NCI-H460 (cell line): ENCODE results near the gene JSRP1. TPM values are rescaled to one million over a fixed set of nuclear protein-coding genes. Genes with fewer than 3 reads are reported as not detected.

Experiments used
- DNase-seq: peaks from one replicate; pipeline ENCODE4 v3.0.0-alpha.2; 2016; ENCODE audit warnings: low read depth; ENCODE audit errors: extremely low read depth
- total RNA-seq: library from RNA; depleted of rRNA; stranded (reverse); fragments of >200 nt; shearing (Covaris generic); gene quantifications from 2 replicates; pipeline ENCODE4 v1.2.3, GENCODE V29; 2014

The JSRP1 gene
- total RNA-seq, 1 experiment from 2014 or later, result not detected

GRCh38 chr19:2248136-2249009 lies 7.8 kb downstream of the JSRP1 start:
- DNase-seq, result no peak

- DNase-seq, result no peak
Measured at GRCh38 chr19:2247433-2248101, 8.7 kb downstream of the JSRP1 start.

- peak; percentile 22 for DNase-seq
Measured at GRCh38 chr19:2246801-2247361, 9.3 kb downstream of the JSRP1 start.

- no peak for DNase-seq
Measured at GRCh38 chr19:2246014-2246620, 10.1 kb downstream of the JSRP1 start.

GRCh38 chr19:2245273-2245672 lies 10.9 kb downstream of the JSRP1 start:
- DNase-seq, result no peak

- DNase-seq, result no peak
Measured at GRCh38 chr19:2244486-2244885, 11.7 kb downstream of the JSRP1 start.

- no peak for DNase-seq
Measured at GRCh38 chr19:2244125-2244411, 12.1 kb downstream of the JSRP1 start.

GRCh38 chr19:2243274-2244124 lies 12.7 kb downstream of the JSRP1 start:
- no peak for DNase-seq

- DNase-seq, result no peak
Measured at GRCh38 chr19:2242816-2243215, 13.4 kb downstream of the JSRP1 start.

- DNase-seq, result no peak
Measured at GRCh38 chr19:2242092-2242537, 14.1 kb downstream of the JSRP1 start.

GRCh38 chr19:2240881-2241760 lies 15.1 kb downstream of the JSRP1 start:
- DNase-seq, result no peak

- no peak for DNase-seq
Measured at GRCh38 chr19:2239771-2240770, 16.1 kb downstream of the JSRP1 start.

GRCh38 chr19:2239173-2239572 lies 17.0 kb downstream of the JSRP1 start:
- no peak for DNase-seq

GRCh38 chr19:2237869-2238153 lies 18.4 kb downstream of the JSRP1 start:
- no peak for DNase-seq

GRCh38 chr19:2237051-2237868 lies 19.0 kb downstream of the JSRP1 start:
- DNase-seq, result no peak

GRCh38 chr19:2236314-2237050 lies 19.7 kb downstream of the JSRP1 start, which contains the start of the genes PLEKHJ1 and SF3A2:
TSS of gene PLEKHJ1 (minus strand) at chr19:2236329. CDS start at chr19:2236248, 81 bp downstream.
TSS of gene SF3A2 (plus strand) at chr19:2236824. CDS start at chr19:2243419, 6,595 bp downstream.
- peak; percentile 94 for DNase-seq

GRCh38 chr19:2236064-2236313 lies 20.2 kb downstream of the JSRP1 start:
- no peak for DNase-seq
